ENCODE measurements around the gene PTCD2. TPM values are rescaled to one million over a fixed set of nuclear protein-coding genes. Genes with fewer than 3 reads are reported as not detected.

Gene PTCD2
- total RNA-seq, 2 donors from 2014 or later, result 8.9 to 10.2 TPM

- WGBS, result 87% methylated on average over 3 of the region's 3 CpGs
- Histone ChIP-seq H3K27ac (no peak overlapping the region), H3K9me3 (no peaks in the 10 kb centered on the region), H3K27me3 (replicated peaks; ENCODE audit: insufficient read depth) (no peaks in the 10 kb centered on the region), H3K4me1 (replicated peaks) (peaks cover 3% of the 10 kb centered on the region), H3K36me3 (no peaks in the 10 kb centered on the region), H3K4me3 (no peak overlapping the region)
- intact Hi-C loops (cut with DNase I), result loop anchor here (5.0 to 10.0 kb wide), 2 partner anchors 235 to 448 kb away; partner anchors contain the start of gene TNPO1
- TF ChIP-seq POLR2AphosphoS5 (IDR thresholded peaks at IDR 0.05) (no peak), POLR2A (IDR thresholded peaks at IDR 0.05) (no peak)
- TF ChIP-seq, protein P1, sequence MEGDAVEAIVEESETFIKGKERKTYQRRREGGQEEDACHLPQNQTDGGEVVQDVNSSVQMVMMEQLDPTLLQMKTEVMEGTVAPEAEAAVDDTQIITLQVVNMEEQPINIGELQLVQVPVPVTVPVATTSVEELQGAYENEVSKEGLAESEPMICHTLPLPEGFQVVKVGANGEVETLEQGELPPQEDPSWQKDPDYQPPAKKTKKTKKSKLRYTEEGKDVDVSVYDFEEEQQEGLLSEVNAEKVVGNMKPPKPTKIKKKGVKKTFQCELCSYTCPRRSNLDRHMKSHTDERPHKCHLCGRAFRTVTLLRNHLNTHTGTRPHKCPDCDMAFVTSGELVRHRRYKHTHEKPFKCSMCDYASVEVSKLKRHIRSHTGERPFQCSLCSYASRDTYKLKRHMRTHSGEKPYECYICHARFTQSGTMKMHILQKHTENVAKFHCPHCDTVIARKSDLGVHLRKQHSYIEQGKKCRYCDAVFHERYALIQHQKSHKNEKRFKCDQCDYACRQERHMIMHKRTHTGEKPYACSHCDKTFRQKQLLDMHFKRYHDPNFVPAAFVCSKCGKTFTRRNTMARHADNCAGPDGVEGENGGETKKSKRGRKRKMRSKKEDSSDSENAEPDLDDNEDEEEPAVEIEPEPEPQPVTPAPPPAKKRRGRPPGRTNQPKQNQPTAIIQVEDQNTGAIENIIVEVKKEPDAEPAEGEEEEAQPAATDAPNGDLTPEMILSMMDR (IDR thresholded peaks at IDR 0.05), result no peak
- DNase-seq (ENCODE audit: low spot score), result no peak
Observed at GRCh38 chr5:72369711-72370110, 49.5 kb downstream of the PTCD2 start.

DNA sequence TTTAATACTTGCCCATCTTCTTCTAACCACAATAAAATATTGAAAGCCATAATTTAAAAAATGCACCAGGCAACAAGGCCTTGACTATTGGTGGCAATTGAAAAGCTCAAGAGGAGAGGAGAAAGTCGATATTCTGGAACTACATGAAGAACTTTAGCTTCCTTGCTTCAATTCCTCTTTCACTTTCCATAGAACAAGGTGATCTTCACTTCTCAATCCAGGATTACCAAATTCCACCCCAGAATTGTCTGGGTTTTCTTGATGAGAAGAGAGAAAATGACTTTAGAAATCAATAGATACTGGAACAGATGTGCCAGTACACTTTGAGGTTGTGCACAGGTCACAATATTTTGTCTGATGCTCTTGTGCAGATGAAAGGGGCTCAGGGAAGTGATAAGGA, 52.2 kb downstream of the PTCD2 start:
- no peak for DNase-seq (ENCODE audit: low spot score)
- 78% methylated on average over 1 of the region's 1 CpG for WGBS
- no peaks in the 10 kb centered on the region for H3K9me3 ChIP-seq

GRCh38 chr5:72372923-72373322, 52.8 kb downstream of the PTCD2 start:
- intact Hi-C loops (cut with DNase I), result no loop called here
- Histone ChIP-seq H3K36me3 (no peaks in the 10 kb centered on the region), H3K27me3 (replicated peaks; ENCODE audit: insufficient read depth) (no peaks in the 10 kb centered on the region), H3K27ac (no peak overlapping the region), H3K9me3 (no peaks in the 10 kb centered on the region), H3K4me1 (replicated peaks) (no peaks in the 10 kb centered on the region), H3K4me3 (no peak overlapping the region)
- TF ChIP-seq, protein P1 (IDR thresholded peaks at IDR 0.05), result no peak
- TF ChIP-seq POLR2A (IDR thresholded peaks at IDR 0.05) (no peak), POLR2AphosphoS5 (IDR thresholded peaks at IDR 0.05) (no peak)
- DNase-seq (ENCODE audit: low spot score), result no peak
- WGBS, result 84% methylated on average over 4 of the region's 4 CpGs

More for the DNA sequence above, 52.2 kb downstream of the PTCD2 start:
- H3K4me1 ChIP-seq (replicated peaks), result no peaks in the 10 kb centered on the region
- H3K4me3 ChIP-seq, result no peak overlapping the region
- TF ChIP-seq POLR2A (IDR thresholded peaks at IDR 0.05), result no peak
- no peak for TF ChIP-seq POLR2AphosphoS5 (IDR thresholded peaks at IDR 0.05)
- TF ChIP-seq, protein P1 (IDR thresholded peaks at IDR 0.05), result no peak
- H3K27me3 ChIP-seq (replicated peaks; ENCODE audit: insufficient read depth), result no peaks in the 10 kb centered on the region
- intact Hi-C loops (cut with DNase I), result no loop called here
- H3K36me3 ChIP-seq, result no peaks in the 10 kb centered on the region
- H3K27ac ChIP-seq, result no peak overlapping the region

- Histone ChIP-seq H3K36me3 (no peaks in the 10 kb centered on the region), H3K4me1 (replicated peaks) (no peaks in the 10 kb centered on the region), H3K9me3 (no peaks in the 10 kb centered on the region), H3K27ac (no peak overlapping the region), H3K27me3 (replicated peaks; ENCODE audit: insufficient read depth) (no peaks in the 10 kb centered on the region), H3K4me3 (no peak overlapping the region)
- no peak for TF ChIP-seq POLR2AphosphoS5 (IDR thresholded peaks at IDR 0.05)
- TF ChIP-seq POLR2A (IDR thresholded peaks at IDR 0.05), result no peak
- TF ChIP-seq, protein P1 (IDR thresholded peaks at IDR 0.05), result no peak
- DNase-seq (ENCODE audit: low spot score), result no peak
- intact Hi-C loops (cut with DNase I), result no loop called here
- whole genome bisulfite sequencing, result 97% methylated on average over 3 of the region's 3 CpGs
Observed at GRCh38 chr5:72374844-72375243, 54.7 kb downstream of the PTCD2 start.

GRCh38 chr5:72376381-72376780, 56.2 kb downstream of the PTCD2 start:
- intact Hi-C loops (cut with DNase I), result no loop called here
- DNase-seq (ENCODE audit: low spot score), result no peak
- Histone ChIP-seq H3K27me3 (replicated peaks; ENCODE audit: insufficient read depth) (no peaks in the 10 kb centered on the region), H3K9me3 (no peaks in the 10 kb centered on the region), H3K36me3 (no peaks in the 10 kb centered on the region), H3K4me3 (no peak overlapping the region), H3K4me1 (replicated peaks) (no peaks in the 10 kb centered on the region), H3K27ac (no peak overlapping the region)
- TF ChIP-seq POLR2AphosphoS5 (IDR thresholded peaks at IDR 0.05) (no peak), POLR2A (IDR thresholded peaks at IDR 0.05) (no peak)
- TF ChIP-seq, protein P1 (IDR thresholded peaks at IDR 0.05), result no peak
